SU-DHL-6 (cell line): ENCODE data around the gene EID2B.

Experiments
- CTCF ChIP-seq: fragments of 200-600 bp; sonication (generic); IDR thresholded peaks from one replicate; pipeline ENCODE4 v1.5.1; 2017; ENCODE audit warnings: antibody characterized with exemption, mild to moderate bottlenecking, low read length, moderate library complexity; ENCODE audit not compliant: insufficient read depth, poor library complexity, severe bottlenecking
- EZH2phosphoT487 ChIP-seq: fragments of 200-600 bp; sonication (generic), shearing (Covaris generic); conservative IDR thresholded peaks from 2 replicates; pipeline ENCODE4 v1.6.1; 2018; ENCODE audit warnings: mild to moderate bottlenecking, antibody characterized with exemption, low read length, moderate library complexity, mixed read lengths

DNA sequence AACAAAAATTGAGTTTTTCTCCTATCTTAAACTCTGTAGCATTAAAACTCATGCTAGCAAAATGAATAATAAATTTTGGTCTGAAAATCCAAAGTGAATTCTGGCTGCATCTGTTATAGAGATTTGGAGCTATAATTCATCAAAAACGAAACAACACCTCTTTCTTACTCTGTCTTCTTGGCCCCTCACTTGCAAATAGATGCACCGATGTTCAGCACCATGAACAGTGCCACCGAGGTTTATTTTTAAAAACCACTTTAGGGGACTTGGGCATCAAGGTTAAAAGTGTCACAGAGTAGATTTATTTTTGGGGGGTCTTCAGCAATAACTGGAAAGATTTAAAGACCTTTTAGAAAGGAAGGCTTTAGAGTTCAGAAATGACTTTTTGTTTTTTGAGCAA, 33.4 kb upstream of the EID2B start:
- TF ChIP-seq CTCF (no peak), EZH2phosphoT487 (no peak)
